ENCODE measurements around the gene MFSD2B. TPM values are rescaled to one million over a fixed set of nuclear protein-coding genes. Genes with fewer than 3 reads are reported as not detected.
A peak's percentile ranks its signal among the peaks of the same experiment; 100 is the strongest.

MFSD2B gene
- total and polyA plus RNA-seq, 2 donors (not counting 3 experiments of a cell fraction or from before 2014, with no cell fraction given): 0.29 to 0.82 TPM

GRCh38 chr2:24058564-24059271, 48.8 kb downstream of the MFSD2B start:
- BruUV-seq (replicated peaks): no TSS peak
- H3K4me1 ChIP-seq (ENCODE audit: control insufficient read depth, extremely low read depth, insufficient read depth, low read length): no peaks in the 10 kb centered on the region
- no peak overlapping the region for H3K4me3 ChIP-seq (replicated peaks in 1 of 3; ENCODE audit: insufficient read depth in 1 of 3, low read depth in 1 of 3, low read length in 3 of 3)
- TF ChIP-seq EZH2 (IDR thresholded peaks at IDR 0.05; ENCODE audit: borderline replicate concordance, low read depth, low read length, severe bottlenecking) (no peak), FOS (IDR thresholded peaks at IDR 0.05; ENCODE audit: borderline replicate concordance, insufficient read depth, low read length) (peak; percentile 13)
- no peak overlapping the region for H3K4me2 ChIP-seq (ENCODE audit: insufficient read depth, low read length)
- H3K27ac ChIP-seq (ENCODE audit: insufficient read depth, low read depth, low read length): no peak overlapping the region
- FAIRE-seq (peak; percentile 55), DNase-seq (ENCODE audit: low read depth, low spot score) (no peak)
- ChIA-PET POLR2A (no interaction called here), CTCF (interaction anchor here (0.8 to 4.1 kb wide), 5 partner anchors 8 to 234 kb away, joined by 3 to 54 read pairs (median 5); partner anchors contain the start of genes ATAD2B, TP53I3 and WDCP)
- H4K20me1 ChIP-seq (replicated peaks; ENCODE audit: control insufficient read depth, extremely low read depth, insufficient read depth, low read length): no peaks in the 10 kb centered on the region
- H2AFZ ChIP-seq (ENCODE audit: low read depth, low read length): peak overlapping the region; percentile 58
- H3K9me3 ChIP-seq (replicated peaks; ENCODE audit: control insufficient read depth, insufficient read depth, low read length): no peaks in the 10 kb centered on the region
- H3K9ac ChIP-seq (replicated peaks; ENCODE audit: extremely low read depth, insufficient read depth, low read length): no peak overlapping the region
- intact Hi-C loops (cut with micrococcal nuclease) (no loop called here), dilution Hi-C loops (cut with MboI; ENCODE audit: extremely low pct_ligation_motif_present, low sequenced_read_pairs) (no loop called here)
- H3K36me3 ChIP-seq (ENCODE audit: control insufficient read depth in 2 of 2, extremely low read depth in 1 of 2, insufficient read depth in 2 of 2, low read length in 2 of 2): no peaks in the 10 kb centered on the region
- no peaks in the 10 kb centered on the region for H3K79me2 ChIP-seq (ENCODE audit: control insufficient read depth, insufficient read depth, low read length)
- no peaks in the 10 kb centered on the region for H3K27me3 ChIP-seq (ENCODE audit: control insufficient read depth in 2 of 2, insufficient read depth in 2 of 2, low read length in 2 of 2)
- no peaks in the 10 kb centered on the region for H3K9me1 ChIP-seq (replicated peaks; ENCODE audit: control insufficient read depth, extremely low read depth, insufficient read depth, low read length)

- dilution Hi-C loops (cut with MboI; ENCODE audit: extremely low pct_ligation_motif_present, low sequenced_read_pairs): no loop called here
- POLR2A ChIA-PET: no interaction called here
- TF ChIP-seq POLR2A (IDR thresholded peaks at IDR 0.05; ENCODE audit: low read depth, low read length): no peak
- TF ChIP-seq MAX (IDR thresholded peaks at IDR 0.05; ENCODE audit: insufficient read depth, insufficient read length): no peak
- TF ChIP-seq CTCF (IDR thresholded peaks at IDR 0.05; ENCODE audit: extremely low read depth in 1 of 2, insufficient read depth in 1 of 2, low read depth in 1 of 2, low read length in 2 of 2): no peak
- TF ChIP-seq FOS (IDR thresholded peaks at IDR 0.05; ENCODE audit: borderline replicate concordance, insufficient read depth, low read length): no peak
- no peak for TF ChIP-seq POLR2AphosphoS5 (IDR thresholded peaks at IDR 0.05; ENCODE audit: insufficient read depth, low read depth, low read length)
- no peak for TF ChIP-seq GATA2 (IDR thresholded peaks at IDR 0.05; ENCODE audit: insufficient read depth, insufficient read length, low read depth, low read length)
- TF ChIP-seq EZH2 (IDR thresholded peaks at IDR 0.05; ENCODE audit: borderline replicate concordance, low read depth, low read length, severe bottlenecking): no peak
- TF ChIP-seq MYC (IDR thresholded peaks at IDR 0.05; ENCODE audit: low read depth, low read length): no peak
- TF ChIP-seq JUN (IDR thresholded peaks at IDR 0.05; ENCODE audit: borderline replicate concordance, insufficient read depth, insufficient read length, low read depth): no peak
- H2AFZ ChIP-seq (ENCODE audit: low read depth, low read length): no peak overlapping the region
- no peak overlapping the region for H3K4me2 ChIP-seq (ENCODE audit: insufficient read depth, low read length)
- peaks cover 3 to 15% of the 10 kb centered on the region in 2 experiments for H3K36me3 ChIP-seq (ENCODE audit: control insufficient read depth in 2 of 2, extremely low read depth in 1 of 2, insufficient read depth in 2 of 2, low read length in 2 of 2)
- CTCF ChIA-PET: interaction anchor here (0.6 to 1.8 kb wide), 2 partner anchors 98 to 241 kb away, joined by 3 to 4 read pairs; no protein-coding TSS in a partner anchor
- H3K79me2 ChIP-seq (ENCODE audit: control insufficient read depth, insufficient read depth, low read length): peaks cover 1% of the 10 kb centered on the region
- no TSS peak for BruUV-seq (replicated peaks)
- no peaks in the 10 kb centered on the region for H4K20me1 ChIP-seq (replicated peaks; ENCODE audit: control insufficient read depth, extremely low read depth, insufficient read depth, low read length)
- H3K9me3 ChIP-seq (replicated peaks; ENCODE audit: control insufficient read depth, insufficient read depth, low read length): no peaks in the 10 kb centered on the region
- no peak overlapping the region for H3K4me3 ChIP-seq (replicated peaks in 1 of 3; ENCODE audit: insufficient read depth in 1 of 3, low read depth in 1 of 3, low read length in 3 of 3)
- intact Hi-C loops (cut with micrococcal nuclease): no loop called here
- H3K9ac ChIP-seq (replicated peaks; ENCODE audit: extremely low read depth, insufficient read depth, low read length): no peak overlapping the region
- H3K9me1 ChIP-seq (replicated peaks; ENCODE audit: control insufficient read depth, extremely low read depth, insufficient read depth, low read length): no peaks in the 10 kb centered on the region
- DNase-seq (ENCODE audit: low read depth, low spot score) (no peak), FAIRE-seq (no peak)
- no peaks in the 10 kb centered on the region for H3K27me3 ChIP-seq (ENCODE audit: control insufficient read depth in 2 of 2, insufficient read depth in 2 of 2, low read length in 2 of 2)
- H3K27ac ChIP-seq (ENCODE audit: insufficient read depth, low read depth, low read length): no peak overlapping the region
- H3K4me1 ChIP-seq (ENCODE audit: control insufficient read depth, extremely low read depth, insufficient read depth, low read length): no peaks in the 10 kb centered on the region
These were observed 55.5 kb downstream of the MFSD2B start for GRCh38 chr2:24065341-24065740.
